GM12801 (cell line): ENCODE measurements around the gene HERC4.

Source experiments
- TF ChIP-seq, protein P1 (sequence below): IDR thresholded peaks from one replicate; pipeline ENCODE4 v1.5.1; 2011; ENCODE audit warnings: control low read depth; ENCODE audit not compliant: insufficient read length; ENCODE audit errors: extremely low read depth

Gene HERC4

DNA sequence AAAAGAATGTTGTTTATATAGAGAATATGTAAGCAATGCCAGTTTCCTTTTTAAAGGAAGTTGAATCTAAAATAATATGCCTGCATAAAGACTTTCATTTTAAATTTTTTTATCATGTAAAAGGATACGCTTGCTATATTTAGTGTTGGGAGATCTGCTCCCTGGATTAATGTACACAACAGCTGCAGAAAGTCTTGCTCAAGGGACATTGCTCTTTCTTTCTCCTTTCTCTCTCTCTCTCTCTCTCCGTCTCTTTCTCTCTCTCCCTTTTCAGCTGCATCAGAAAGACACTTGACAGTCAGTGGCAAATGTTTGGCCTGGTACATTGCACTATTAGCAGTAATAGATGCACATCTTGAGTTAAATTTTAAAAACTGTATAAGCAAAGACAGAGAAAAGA, 34.9 kb upstream of the HERC4 start:
- TF ChIP-seq, protein P1, sequence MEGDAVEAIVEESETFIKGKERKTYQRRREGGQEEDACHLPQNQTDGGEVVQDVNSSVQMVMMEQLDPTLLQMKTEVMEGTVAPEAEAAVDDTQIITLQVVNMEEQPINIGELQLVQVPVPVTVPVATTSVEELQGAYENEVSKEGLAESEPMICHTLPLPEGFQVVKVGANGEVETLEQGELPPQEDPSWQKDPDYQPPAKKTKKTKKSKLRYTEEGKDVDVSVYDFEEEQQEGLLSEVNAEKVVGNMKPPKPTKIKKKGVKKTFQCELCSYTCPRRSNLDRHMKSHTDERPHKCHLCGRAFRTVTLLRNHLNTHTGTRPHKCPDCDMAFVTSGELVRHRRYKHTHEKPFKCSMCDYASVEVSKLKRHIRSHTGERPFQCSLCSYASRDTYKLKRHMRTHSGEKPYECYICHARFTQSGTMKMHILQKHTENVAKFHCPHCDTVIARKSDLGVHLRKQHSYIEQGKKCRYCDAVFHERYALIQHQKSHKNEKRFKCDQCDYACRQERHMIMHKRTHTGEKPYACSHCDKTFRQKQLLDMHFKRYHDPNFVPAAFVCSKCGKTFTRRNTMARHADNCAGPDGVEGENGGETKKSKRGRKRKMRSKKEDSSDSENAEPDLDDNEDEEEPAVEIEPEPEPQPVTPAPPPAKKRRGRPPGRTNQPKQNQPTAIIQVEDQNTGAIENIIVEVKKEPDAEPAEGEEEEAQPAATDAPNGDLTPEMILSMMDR = no peak

DNA sequence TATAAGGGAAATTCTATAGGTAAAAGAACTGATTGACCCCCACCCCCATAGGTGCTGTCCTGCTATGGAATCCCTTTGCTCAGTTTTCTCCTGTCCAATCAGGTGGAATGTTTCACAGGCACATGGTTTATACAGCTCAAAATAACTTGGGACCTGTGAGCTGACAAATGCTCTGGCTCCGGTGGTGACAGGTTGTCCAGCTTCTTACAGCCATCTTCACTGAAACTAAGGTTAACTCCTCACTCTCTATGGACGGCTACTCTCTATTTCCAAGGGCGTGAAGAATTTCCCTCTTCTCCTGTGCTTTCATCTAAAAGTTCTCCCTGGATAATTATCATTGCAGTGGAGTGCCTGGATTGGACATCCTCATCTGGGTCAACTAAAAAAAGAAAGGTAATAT, 34.2 kb upstream of the HERC4 start, which contains the start of gene MYPN:
MYPN (plus strand) TSS at position 158 of the 400 bp plus-strand sequence. CDS start 11,951 bp downstream, outside the sequence.
- TF ChIP-seq, protein P1 = no peak

DNA sequence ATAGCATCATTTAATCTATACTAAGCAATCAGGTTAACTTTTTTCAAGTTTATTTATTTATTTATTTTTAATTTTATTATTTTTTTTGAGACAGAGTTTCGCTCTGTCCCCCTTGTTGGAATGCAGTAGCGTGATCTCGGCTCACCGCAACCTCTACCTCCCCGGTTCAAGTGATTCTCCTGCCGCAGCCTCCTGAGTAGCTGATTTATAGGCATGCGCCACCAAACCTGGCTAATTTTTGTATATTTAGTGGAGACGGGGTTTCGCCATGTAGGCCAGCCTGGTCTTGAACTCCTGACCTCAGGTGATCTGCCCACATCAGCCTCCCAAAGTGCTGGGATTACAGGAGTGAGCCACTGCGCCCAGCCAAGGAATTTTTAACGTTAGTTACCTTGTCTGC, 33.6 kb upstream of the HERC4 start:
- TF ChIP-seq, protein P1 = no peak

DNA sequence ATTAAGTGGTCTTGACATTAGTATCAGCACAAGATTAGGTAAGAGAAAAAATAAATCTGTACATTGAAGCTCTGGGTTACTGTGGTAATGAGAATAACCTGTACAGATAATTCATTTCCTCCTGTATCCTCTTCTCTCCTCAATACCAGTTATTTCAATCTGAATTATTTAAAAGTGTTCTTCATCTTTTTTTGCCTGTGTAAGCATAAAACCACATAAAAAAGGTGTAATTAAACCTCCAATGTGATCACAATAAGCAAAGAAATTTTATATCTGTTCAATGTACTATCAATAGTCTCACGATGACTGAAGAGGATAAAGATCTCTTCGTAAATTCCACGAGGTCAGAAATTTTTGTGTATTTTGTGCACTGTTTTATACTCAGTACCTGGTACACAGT, 33.0 kb upstream of the HERC4 start:
- TF ChIP-seq, protein P1 = no peak

DNA sequence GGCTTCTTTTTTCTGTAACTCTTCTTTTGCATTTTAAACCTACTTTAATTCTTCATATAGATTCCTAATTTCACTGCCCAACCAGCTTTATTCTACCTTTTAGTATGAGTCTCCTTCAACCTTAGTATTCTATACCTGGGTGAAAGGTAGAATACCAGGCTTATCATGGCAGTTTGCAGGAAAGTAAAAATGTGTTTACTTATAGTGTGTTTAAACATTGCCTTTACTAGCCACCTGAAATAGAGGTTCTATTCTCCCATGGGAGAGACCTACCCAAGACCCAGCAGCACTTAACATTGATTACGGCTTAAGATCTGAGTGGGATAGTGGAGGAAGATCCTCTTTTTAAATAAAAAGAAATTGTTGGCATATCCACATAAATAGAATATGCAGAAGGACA, 32.6 kb upstream of the HERC4 start:
- TF ChIP-seq, protein P1 = no peak

DNA sequence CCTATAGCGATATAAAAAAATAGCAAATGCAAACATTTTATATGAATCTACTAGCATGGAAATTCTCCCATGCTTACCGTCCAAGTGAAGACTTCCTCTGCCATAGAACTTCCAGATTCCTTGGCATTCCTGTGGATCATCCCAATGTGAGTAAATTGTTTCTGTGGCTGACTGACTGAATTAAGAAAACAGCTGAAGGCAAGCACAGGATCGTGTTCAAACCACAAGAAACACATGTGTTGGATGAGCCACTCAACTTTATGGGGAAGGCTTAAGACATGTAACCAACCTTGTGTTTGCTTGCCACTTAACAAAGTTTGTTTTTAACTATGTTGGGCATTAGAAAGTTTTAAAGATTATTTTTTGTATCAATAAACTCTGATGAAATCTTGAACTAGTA, 31.6 kb upstream of the HERC4 start:
- TF ChIP-seq, protein P1 = no peak

DNA sequence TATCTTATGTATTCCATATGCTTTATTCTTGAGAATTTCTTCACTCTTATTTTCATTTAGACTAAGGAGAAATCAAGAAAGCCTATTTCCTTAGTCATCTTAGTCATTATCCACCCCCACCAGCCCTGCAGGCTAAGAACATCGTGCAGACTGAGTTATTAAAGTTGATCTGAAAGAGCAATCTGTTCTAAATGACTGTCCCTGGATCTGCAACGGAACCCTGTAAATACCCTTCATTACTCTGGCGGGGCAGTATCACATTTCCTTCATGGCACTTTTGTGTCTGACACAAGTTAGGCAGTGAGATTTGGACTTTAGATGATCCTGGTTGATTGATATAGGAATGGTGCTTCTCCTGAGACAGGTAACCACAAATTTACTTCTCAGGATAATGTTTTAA, 30.7 kb upstream of the HERC4 start:
- TF ChIP-seq, protein P1 = no peak

DNA sequence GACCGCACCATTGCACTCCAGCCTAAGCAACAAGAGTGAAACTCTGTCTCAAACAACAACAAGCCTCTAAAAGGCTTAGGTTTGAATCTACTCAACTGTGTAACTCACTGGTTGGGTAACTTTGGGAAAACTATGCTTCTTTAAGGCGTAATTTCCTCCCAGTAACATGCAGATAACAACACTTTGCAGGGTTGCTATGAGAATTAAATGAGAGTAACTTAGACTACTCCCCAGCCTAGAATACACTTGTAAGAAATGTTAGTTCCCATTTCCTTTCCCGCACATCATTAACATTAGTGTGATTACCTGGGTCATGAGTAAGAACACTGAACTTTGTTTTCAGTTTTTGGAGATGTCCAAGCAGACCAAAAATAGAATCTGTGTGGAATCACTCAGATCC, 28.8 kb upstream of the HERC4 start:
- TF ChIP-seq, protein P1 = no peak
